SK-N-SH treated with all-trans-retinoic acid at 6 μM for 48 hours (cell line): ENCODE data around the gene PLXNA4.

Source experiments
- ATAC-seq: fragments of 200-7000 bp; cut with Tn5 transposase; 3 replicates; pipeline ENCODE4 v1.9.1; 2020; ENCODE audit warnings: mild to moderate bottlenecking, moderate library complexity
- BACH2 ChIP-seq: fragments of 250-450 bp; sonication (Bioruptor Pico); IDR thresholded peaks from 2 replicates; pipeline ENCODE4 v1.9.0; 2021; ENCODE audit warnings: mild to moderate bottlenecking, borderline replicate concordance
- CREB5 ChIP-seq: fragments of 250-450 bp; sonication (Bioruptor Pico); IDR thresholded peaks from 2 replicates; pipeline ENCODE4 v1.5.1; 2020; ENCODE audit warnings: low read depth, mild to moderate bottlenecking, moderate library complexity
- CSDC2 ChIP-seq: fragments of 250-450 bp; sonication (Bioruptor Pico); IDR thresholded peaks from 2 replicates; pipeline ENCODE4 v1.5.0; 2020; ENCODE audit warnings: mild to moderate bottlenecking, moderate library complexity
- ESRRG ChIP-seq: fragments of 250-450 bp; sonication (Bioruptor Pico); IDR thresholded peaks from 2 replicates; pipeline ENCODE4 v1.6.1; 2021; ENCODE audit warnings: mild to moderate bottlenecking
- GLIS3 ChIP-seq: fragments of 250-450 bp; sonication (Bioruptor Pico); IDR thresholded peaks from 2 replicates; pipeline ENCODE4 v1.5.0; 2020; ENCODE audit warnings: mild to moderate bottlenecking, moderate library complexity
- OSR1 ChIP-seq: fragments of 250-450 bp; sonication (Bioruptor Pico); IDR thresholded peaks from 2 replicates; pipeline ENCODE4 v1.8.0; 2022; ENCODE audit warnings: moderate library complexity, mild to moderate bottlenecking, inconsistent platforms
- RARB ChIP-seq: fragments of 250-450 bp; sonication (Bioruptor Pico); IDR thresholded peaks from 2 replicates; pipeline ENCODE4 v1.8.0; 2021; ENCODE audit warnings: mild to moderate bottlenecking, moderate library complexity
- SNAI2 ChIP-seq: fragments of 250-450 bp; sonication (Bioruptor Pico); IDR thresholded peaks from 2 replicates; pipeline ENCODE4 v1.5.0; 2020; ENCODE audit warnings: mild to moderate bottlenecking, moderate library complexity
- TCF4 ChIP-seq: fragments of 250-450 bp; sonication (Bioruptor Pico); IDR thresholded peaks from 2 replicates; pipeline ENCODE4 v1.8.0; 2021; ENCODE audit warnings: mild to moderate bottlenecking, moderate library complexity, borderline replicate concordance
- TSHZ2 ChIP-seq: fragments of 250-450 bp; sonication (Bioruptor Pico); IDR thresholded peaks from 2 replicates; pipeline ENCODE4 v1.5.0; 2020; ENCODE audit warnings: mild to moderate bottlenecking, moderate library complexity
- ZFP3 ChIP-seq: fragments of 250-450 bp; sonication (Bioruptor Pico); IDR thresholded peaks from 2 replicates; pipeline ENCODE4 v1.5.0; 2020; ENCODE audit warnings: mild to moderate bottlenecking, moderate library complexity
- ZNF565 ChIP-seq: fragments of 450-650 bp; formaldehyde crosslinking; conservative IDR thresholded peaks from 2 replicates; pipeline ENCODE4 v1.5.0; 2020; ENCODE audit warnings: low read depth, mild to moderate bottlenecking, moderate library complexity
- ZNF70 ChIP-seq: fragments of 450-650 bp; formaldehyde crosslinking; IDR thresholded peaks from 2 replicates; pipeline ENCODE4 v1.5.0; 2020; ENCODE audit warnings: mild to moderate bottlenecking, moderate library complexity
- ZNF8 ChIP-seq: fragments of 450-650 bp; formaldehyde crosslinking; IDR thresholded peaks from 2 replicates; pipeline ENCODE4 v1.5.0; 2020; ENCODE audit warnings: mild to moderate bottlenecking, moderate library complexity
- TF ChIP-seq, protein P1 (sequence below): fragments of 250-450 bp; sonication (Bioruptor Pico); IDR thresholded peaks from 2 replicates; pipeline ENCODE4 v1.5.1; 2021; ENCODE audit warnings: mild to moderate bottlenecking, moderate library complexity
- TF ChIP-seq, protein P2 (sequence below): fragments of 250-450 bp; sonication (Bioruptor Pico); IDR thresholded peaks from 2 replicates; pipeline ENCODE4 v1.8.0; 2020; ENCODE audit warnings: mild to moderate bottlenecking, moderate library complexity, borderline replicate concordance
- TF ChIP-seq, protein P3 (sequence below): fragments of 250-450 bp; sonication (Bioruptor Pico); IDR thresholded peaks from 2 replicates; pipeline ENCODE4 v1.8.0; 2021; ENCODE audit warnings: low read depth, mild to moderate bottlenecking, moderate library complexity, borderline replicate concordance

The PLXNA4 gene

GRCh38 chr7:132412435-132412834 lies 163.8 kb downstream of the PLXNA4 start:
- no peak for ATAC-seq
- TF ChIP-seq, protein P1, sequence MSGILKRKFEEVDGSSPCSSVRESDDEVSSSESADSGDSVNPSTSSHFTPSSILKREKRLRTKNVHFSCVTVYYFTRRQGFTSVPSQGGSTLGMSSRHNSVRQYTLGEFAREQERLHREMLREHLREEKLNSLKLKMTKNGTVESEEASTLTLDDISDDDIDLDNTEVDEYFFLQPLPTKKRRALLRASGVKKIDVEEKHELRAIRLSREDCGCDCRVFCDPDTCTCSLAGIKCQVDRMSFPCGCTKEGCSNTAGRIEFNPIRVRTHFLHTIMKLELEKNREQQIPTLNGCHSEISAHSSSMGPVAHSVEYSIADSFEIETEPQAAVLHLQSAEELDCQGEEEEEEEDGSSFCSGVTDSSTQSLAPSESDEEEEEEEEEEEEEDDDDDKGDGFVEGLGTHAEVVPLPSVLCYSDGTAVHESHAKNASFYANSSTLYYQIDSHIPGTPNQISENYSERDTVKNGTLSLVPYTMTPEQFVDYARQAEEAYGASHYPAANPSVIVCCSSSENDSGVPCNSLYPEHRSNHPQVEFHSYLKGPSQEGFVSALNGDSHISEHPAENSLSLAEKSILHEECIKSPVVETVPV (CRISPR knock-in tag): no peak
- no peak for TF ChIP-seq OSR1 (CRISPR knock-in tag)
- TF ChIP-seq ZNF70: no peak
- no peak for TF ChIP-seq ESRRG (CRISPR knock-in tag)
- no peak for TF ChIP-seq TSHZ2 (CRISPR knock-in tag)
- no peak for TF ChIP-seq BACH2 (CRISPR knock-in tag)
- TF ChIP-seq CSDC2 (CRISPR knock-in tag): no peak
- TF ChIP-seq SNAI2 (CRISPR knock-in tag): no peak
- TF ChIP-seq RARB (CRISPR knock-in tag): no peak
- no peak for TF ChIP-seq TCF4 (CRISPR knock-in tag)
- TF ChIP-seq, all 23 proteins: peak for 0

DNA sequence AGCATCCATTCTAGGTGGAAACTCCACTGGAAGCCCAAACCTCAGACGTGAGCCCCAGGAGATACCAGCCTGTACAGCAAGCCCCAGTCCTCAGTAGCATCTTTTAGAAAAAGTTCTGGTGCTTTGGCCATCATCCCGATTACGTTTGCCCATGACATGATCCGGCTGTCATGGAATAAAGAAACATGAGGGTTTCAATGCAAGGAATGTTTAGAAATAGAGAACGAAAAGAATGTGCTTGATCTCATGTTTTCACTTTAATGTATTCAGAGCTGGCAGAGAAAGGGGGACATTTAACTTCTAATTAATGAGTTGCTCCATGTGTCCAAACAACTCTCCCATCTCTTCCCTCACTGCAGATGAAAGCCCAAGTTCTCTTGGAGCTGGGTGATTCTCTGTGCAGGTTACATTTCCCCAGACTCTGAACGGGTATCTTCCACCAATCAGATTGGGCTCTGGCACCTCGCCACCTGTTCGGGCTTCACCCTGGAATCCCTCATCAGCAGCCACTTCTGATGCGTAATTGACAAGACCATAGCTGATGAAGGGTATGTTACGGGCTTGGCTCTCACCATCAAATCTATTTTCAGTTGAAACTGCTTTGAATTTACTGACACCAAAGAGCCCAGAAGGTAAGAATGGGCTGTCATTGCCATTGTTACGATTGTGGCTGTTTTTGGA lies 165.3 kb downstream of the PLXNA4 start:
- no peak for ATAC-seq
- TF ChIP-seq, protein P2, sequence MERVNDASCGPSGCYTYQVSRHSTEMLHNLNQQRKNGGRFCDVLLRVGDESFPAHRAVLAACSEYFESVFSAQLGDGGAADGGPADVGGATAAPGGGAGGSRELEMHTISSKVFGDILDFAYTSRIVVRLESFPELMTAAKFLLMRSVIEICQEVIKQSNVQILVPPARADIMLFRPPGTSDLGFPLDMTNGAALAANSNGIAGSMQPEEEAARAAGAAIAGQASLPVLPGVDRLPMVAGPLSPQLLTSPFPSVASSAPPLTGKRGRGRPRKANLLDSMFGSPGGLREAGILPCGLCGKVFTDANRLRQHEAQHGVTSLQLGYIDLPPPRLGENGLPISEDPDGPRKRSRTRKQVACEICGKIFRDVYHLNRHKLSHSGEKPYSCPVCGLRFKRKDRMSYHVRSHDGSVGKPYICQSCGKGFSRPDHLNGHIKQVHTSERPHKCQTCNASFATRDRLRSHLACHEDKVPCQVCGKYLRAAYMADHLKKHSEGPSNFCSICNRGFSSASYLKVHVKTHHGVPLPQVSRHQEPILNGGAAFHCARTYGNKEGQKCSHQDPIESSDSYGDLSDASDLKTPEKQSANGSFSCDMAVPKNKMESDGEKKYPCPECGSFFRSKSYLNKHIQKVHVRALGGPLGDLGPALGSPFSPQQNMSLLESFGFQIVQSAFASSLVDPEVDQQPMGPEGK: no peak
- TF ChIP-seq ZNF70 (no peak), CREB5 (no peak), CSDC2 (CRISPR knock-in tag) (no peak), ZNF565 (CRISPR knock-in tag) (no peak), OSR1 (CRISPR knock-in tag) (no peak), RARB (CRISPR knock-in tag) (no peak), TSHZ2 (CRISPR knock-in tag) (no peak), GLIS3 (CRISPR knock-in tag) (no peak), TCF4 (CRISPR knock-in tag) (no peak), ZNF8 (CRISPR knock-in tag) (no peak), BACH2 (CRISPR knock-in tag) (no peak), ZFP3 (CRISPR knock-in tag) (no peak)
- TF ChIP-seq, protein P3, sequence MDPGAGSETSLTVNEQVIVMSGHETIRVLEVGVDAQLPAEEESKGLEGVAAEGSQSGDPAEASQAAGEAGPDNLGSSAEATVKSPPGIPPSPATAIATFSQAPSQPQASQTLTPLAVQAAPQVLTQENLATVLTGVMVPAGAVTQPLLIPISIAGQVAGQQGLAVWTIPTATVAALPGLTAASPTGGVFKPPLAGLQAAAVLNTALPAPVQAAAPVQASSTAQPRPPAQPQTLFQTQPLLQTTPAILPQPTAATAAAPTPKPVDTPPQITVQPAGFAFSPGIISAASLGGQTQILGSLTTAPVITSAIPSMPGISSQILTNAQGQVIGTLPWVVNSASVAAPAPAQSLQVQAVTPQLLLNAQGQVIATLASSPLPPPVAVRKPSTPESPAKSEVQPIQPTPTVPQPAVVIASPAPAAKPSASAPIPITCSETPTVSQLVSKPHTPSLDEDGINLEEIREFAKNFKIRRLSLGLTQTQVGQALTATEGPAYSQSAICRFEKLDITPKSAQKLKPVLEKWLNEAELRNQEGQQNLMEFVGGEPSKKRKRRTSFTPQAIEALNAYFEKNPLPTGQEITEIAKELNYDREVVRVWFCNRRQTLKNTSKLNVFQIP (CRISPR knock-in tag): no peak
- TF ChIP-seq, protein P1 (CRISPR knock-in tag): no peak
